ENCODE measurements around the gene PCDH15. TPM values are rescaled to one million over a fixed set of nuclear protein-coding genes. Genes with fewer than 3 reads are reported as not detected.

Gene PCDH15
- total and polyA plus RNA-seq, 2 experiments from 2014 or later = not detected

DNA sequence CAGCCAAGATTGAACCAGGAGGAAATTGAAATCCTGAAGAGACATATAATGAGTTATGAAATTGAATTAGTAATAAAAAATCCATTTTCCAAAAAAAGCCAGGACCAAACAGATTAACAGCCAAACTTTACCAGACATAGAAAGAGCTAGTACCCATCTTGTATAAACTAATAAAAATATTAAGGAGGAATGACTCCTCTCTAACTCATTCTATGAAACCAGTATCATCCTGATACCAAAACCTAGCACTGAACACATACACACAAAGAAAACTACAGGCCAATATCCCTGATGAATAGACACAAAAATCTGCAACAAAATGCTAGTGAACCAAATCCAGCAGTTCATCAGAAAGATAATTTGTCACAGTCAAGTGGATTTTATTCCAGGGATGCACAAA lies 140.6 kb downstream of the PCDH15 start:
- Histone ChIP-seq H3K4me3 (no peak overlapping the region), H3K27ac (no peak overlapping the region), H3K27me3 (replicated peaks; ENCODE audit: insufficient read depth) (no peaks in the 10 kb centered on the region), H3K79me2 (ENCODE audit: insufficient read depth) (no peaks in the 10 kb centered on the region), H3F3A (ENCODE audit: insufficient read depth) (no peaks in the 10 kb centered on the region), H3K36me3 (ENCODE audit: low read depth) (no peaks in the 10 kb centered on the region), H3K4me2 (ENCODE audit: unreplicated experiment) (no peak overlapping the region), H2AFZ (no peak overlapping the region), H4K20me1 (ENCODE audit: insufficient read depth) (no peaks in the 10 kb centered on the region), H3K9me3 (ENCODE audit: low read depth) (no peaks in the 10 kb centered on the region), H3K4me1 (ENCODE audit: insufficient read depth) (no peaks in the 10 kb centered on the region), H3K9ac (no peak overlapping the region), H3K9me2 (ENCODE audit: insufficient read depth) (no peaks in the 10 kb centered on the region)
- in situ Hi-C loops (cut with MboI) = no loop called here
- TF ChIP-seq EZH2 (IDR thresholded peaks at IDR 0.05; ENCODE audit: insufficient read depth, poor library complexity, severe bottlenecking) = no peak
- TF ChIP-seq EZH2phosphoT487 (IDR thresholded peaks at IDR 0.05; ENCODE audit: insufficient read depth, low read depth) = no peak
- no peak for DNase-seq

DNA sequence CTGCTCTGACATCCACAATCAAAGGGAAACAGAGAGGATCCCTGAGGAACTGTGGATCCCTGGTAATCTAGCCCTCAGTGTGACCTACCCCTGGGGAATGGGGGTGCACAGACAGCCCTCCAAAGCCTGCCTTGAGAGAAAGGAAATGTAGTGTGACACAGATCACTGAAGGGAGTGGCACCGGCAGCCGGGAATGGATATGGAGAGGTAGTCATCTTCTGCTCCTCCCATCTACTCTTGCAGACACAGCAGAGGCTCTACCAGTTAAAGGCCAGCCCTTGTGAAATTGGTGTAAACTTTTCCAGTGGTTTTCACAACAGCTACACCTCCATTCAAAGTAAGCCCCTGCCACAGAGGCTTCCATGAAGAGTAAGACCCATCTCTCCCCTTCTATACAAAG lies 144.4 kb downstream of the PCDH15 start:
- H3K79me2 ChIP-seq (ENCODE audit: insufficient read depth) = no peaks in the 10 kb centered on the region
- no peaks in the 10 kb centered on the region for H3K4me1 ChIP-seq (ENCODE audit: insufficient read depth)
- no peaks in the 10 kb centered on the region for H3K9me2 ChIP-seq (ENCODE audit: insufficient read depth)
- no peak for DNase-seq
- TF ChIP-seq EZH2phosphoT487 (IDR thresholded peaks at IDR 0.05; ENCODE audit: insufficient read depth, low read depth) (no peak), EZH2 (IDR thresholded peaks at IDR 0.05; ENCODE audit: insufficient read depth, poor library complexity, severe bottlenecking) (no peak)
- H3K4me2 ChIP-seq (ENCODE audit: unreplicated experiment) = no peak overlapping the region
- WGBS, 2 experiments (ENCODE audit: low coverage in 1 of 2, low lambda C conversion rate in 2 of 2, missing lambda C conversion rate in 2 of 2) = 64 to 67% methylated on average over 2 of the region's 2 CpGs
- H3K9me3 ChIP-seq (ENCODE audit: low read depth) = no peaks in the 10 kb centered on the region
- no peaks in the 10 kb centered on the region for H3K36me3 ChIP-seq (ENCODE audit: low read depth)
- no peaks in the 10 kb centered on the region for H4K20me1 ChIP-seq (ENCODE audit: insufficient read depth)
- H3K27me3 ChIP-seq (replicated peaks; ENCODE audit: insufficient read depth) = no peaks in the 10 kb centered on the region
- no peak overlapping the region for H3K27ac ChIP-seq
- H3K4me3 ChIP-seq = no peak overlapping the region
- no peak overlapping the region for H2AFZ ChIP-seq
- H3F3A ChIP-seq (ENCODE audit: insufficient read depth) = no peaks in the 10 kb centered on the region
- in situ Hi-C loops (cut with MboI) = no loop called here
- H3K9ac ChIP-seq = no peak overlapping the region

DNA sequence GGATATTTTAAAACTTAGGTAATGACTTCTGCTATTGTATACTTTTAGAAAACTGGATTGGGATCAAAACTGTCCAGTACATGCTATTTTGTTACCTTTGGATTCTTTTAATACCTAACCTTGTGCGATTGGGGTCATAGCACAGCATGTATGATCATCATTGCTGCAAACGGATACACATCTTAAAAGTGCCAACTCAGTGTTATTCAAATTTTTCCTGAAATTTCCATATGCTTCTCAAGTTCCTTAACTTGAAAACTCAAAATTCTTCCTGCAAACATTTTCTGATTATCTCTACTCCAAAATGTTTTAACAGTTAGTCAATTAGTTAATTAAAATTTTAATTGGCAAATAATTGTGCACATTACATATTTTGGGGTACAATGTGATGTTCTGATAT lies 147.5 kb downstream of the PCDH15 start:
- H3K27me3 ChIP-seq (replicated peaks; ENCODE audit: insufficient read depth) = no peaks in the 10 kb centered on the region
- peaks cover 3% of the 10 kb centered on the region for H3K9me3 ChIP-seq (ENCODE audit: low read depth)
- H3K4me3 ChIP-seq = no peak overlapping the region
- no peak overlapping the region for H3K27ac ChIP-seq
- H3K36me3 ChIP-seq (ENCODE audit: low read depth) = no peaks in the 10 kb centered on the region
- H3K4me2 ChIP-seq (ENCODE audit: unreplicated experiment) = no peak overlapping the region
- H3K9me2 ChIP-seq (ENCODE audit: insufficient read depth) = no peaks in the 10 kb centered on the region
- H4K20me1 ChIP-seq (ENCODE audit: insufficient read depth) = no peaks in the 10 kb centered on the region
- no peaks in the 10 kb centered on the region for H3K79me2 ChIP-seq (ENCODE audit: insufficient read depth)
- TF ChIP-seq EZH2phosphoT487 (IDR thresholded peaks at IDR 0.05; ENCODE audit: insufficient read depth, low read depth) (no peak), EZH2 (IDR thresholded peaks at IDR 0.05; ENCODE audit: insufficient read depth, poor library complexity, severe bottlenecking) (no peak)
- no peak overlapping the region for H2AFZ ChIP-seq
- no peaks in the 10 kb centered on the region for H3K4me1 ChIP-seq (ENCODE audit: insufficient read depth)
- no peak for DNase-seq
- 8 to 15% methylated on average over 2 of the region's 2 CpGs for WGBS, 2 experiments (ENCODE audit: low coverage in 1 of 2, low lambda C conversion rate in 2 of 2, missing lambda C conversion rate in 2 of 2)
- H3K9ac ChIP-seq = no peak overlapping the region
- in situ Hi-C loops (cut with MboI) = no loop called here
- H3F3A ChIP-seq (ENCODE audit: insufficient read depth) = no peaks in the 10 kb centered on the region

DNA sequence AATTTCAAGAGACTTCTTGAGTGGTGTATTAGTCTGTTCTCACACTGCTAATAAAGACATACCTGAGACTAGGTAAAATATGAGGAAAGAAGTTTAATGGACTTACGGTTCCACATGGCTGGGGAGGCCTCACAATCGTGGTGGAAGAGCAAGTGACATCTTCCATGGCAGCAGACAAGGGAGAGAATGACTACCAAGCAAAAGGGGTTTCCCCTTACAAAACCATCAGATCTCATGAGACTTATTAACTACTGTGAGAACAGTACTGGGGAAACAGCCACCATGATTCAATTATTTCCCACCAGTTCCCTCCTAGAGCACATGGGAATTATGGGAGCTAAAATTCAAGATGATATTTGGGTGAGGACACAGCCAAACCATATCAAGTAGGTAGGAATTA lies 150.5 kb downstream of the PCDH15 start:
- Histone ChIP-seq H3K9me2 (ENCODE audit: insufficient read depth) (no peaks in the 10 kb centered on the region), H3K9me3 (ENCODE audit: low read depth) (peaks cover 3% of the 10 kb centered on the region), H3K27ac (no peak overlapping the region), H3F3A (ENCODE audit: insufficient read depth) (no peaks in the 10 kb centered on the region), H3K4me2 (ENCODE audit: unreplicated experiment) (no peak overlapping the region), H3K27me3 (replicated peaks; ENCODE audit: insufficient read depth) (no peaks in the 10 kb centered on the region), H3K4me1 (ENCODE audit: insufficient read depth) (no peaks in the 10 kb centered on the region), H2AFZ (no peak overlapping the region), H3K79me2 (ENCODE audit: insufficient read depth) (no peaks in the 10 kb centered on the region), H4K20me1 (ENCODE audit: insufficient read depth) (no peaks in the 10 kb centered on the region), H3K9ac (no peak overlapping the region), H3K4me3 (no peak overlapping the region), H3K36me3 (ENCODE audit: low read depth) (no peaks in the 10 kb centered on the region)
- TF ChIP-seq EZH2phosphoT487 (IDR thresholded peaks at IDR 0.05; ENCODE audit: insufficient read depth, low read depth) = no peak
- in situ Hi-C loops (cut with MboI) = no loop called here
- no peak for DNase-seq
- WGBS, 2 experiments (ENCODE audit: low coverage in 1 of 2, low lambda C conversion rate in 2 of 2, missing lambda C conversion rate in 2 of 2) = 27 to 37% methylated on average over 2 of the region's 2 CpGs

DNA sequence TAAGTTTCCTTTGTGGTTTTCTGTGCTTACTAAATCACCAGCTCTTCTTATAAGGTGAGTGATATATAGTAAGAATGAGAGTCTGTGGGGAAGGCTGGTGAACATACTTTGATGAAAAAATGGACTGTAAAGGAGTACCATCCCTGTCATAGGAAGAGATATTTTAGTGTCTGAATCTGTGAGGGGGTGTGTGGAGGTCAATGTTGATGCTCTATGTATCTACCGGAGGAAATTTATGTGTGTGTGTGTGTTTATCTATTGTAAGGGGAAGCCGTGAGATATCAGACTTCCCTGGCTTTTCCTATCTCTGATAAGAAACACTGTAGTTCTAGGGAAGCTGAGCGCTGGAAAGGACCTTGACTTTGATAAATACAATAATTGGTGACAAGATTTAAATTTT lies 179.0 kb downstream of the PCDH15 start:
- no peaks in the 10 kb centered on the region for H3K79me2 ChIP-seq (ENCODE audit: insufficient read depth)
- H4K20me1 ChIP-seq (ENCODE audit: insufficient read depth) = no peaks in the 10 kb centered on the region
- 60 to 62% methylated on average over 3 of the region's 3 CpGs for WGBS, 2 experiments (ENCODE audit: low coverage in 1 of 2, low lambda C conversion rate in 2 of 2, missing lambda C conversion rate in 2 of 2)
- H3K36me3 ChIP-seq (ENCODE audit: low read depth) = no peaks in the 10 kb centered on the region
- H3K9me3 ChIP-seq (ENCODE audit: low read depth) = no peaks in the 10 kb centered on the region
- no peak overlapping the region for H3K4me2 ChIP-seq (ENCODE audit: unreplicated experiment)
- no peak overlapping the region for H2AFZ ChIP-seq
- no peak overlapping the region for H3K4me3 ChIP-seq
- no peak overlapping the region for H3K27ac ChIP-seq
- in situ Hi-C loops (cut with MboI) = no loop called here
- no peak for DNase-seq
- H3F3A ChIP-seq (ENCODE audit: insufficient read depth) = no peaks in the 10 kb centered on the region
- H3K9ac ChIP-seq = no peak overlapping the region
- no peaks in the 10 kb centered on the region for H3K4me1 ChIP-seq (ENCODE audit: insufficient read depth)
- no peaks in the 10 kb centered on the region for H3K9me2 ChIP-seq (ENCODE audit: insufficient read depth)
- H3K27me3 ChIP-seq (replicated peaks; ENCODE audit: insufficient read depth) = no peaks in the 10 kb centered on the region
- no peak for TF ChIP-seq EZH2phosphoT487 (IDR thresholded peaks at IDR 0.05; ENCODE audit: insufficient read depth, low read depth)
- TF ChIP-seq EZH2 (IDR thresholded peaks at IDR 0.05; ENCODE audit: insufficient read depth, poor library complexity, severe bottlenecking) = no peak
